ENCODE data around the gene GAB1.

GAB1 gene

GRCh38 chr4:143367863-143368262 is 31.2 kb downstream of the GAB1 start:
- no peak overlapping the region for H2AK5ac ChIP-seq (ENCODE audit: low read length, severe bottlenecking)
- no peak overlapping the region for H3K4me2 ChIP-seq (ENCODE audit: low read length, poor library complexity, severe bottlenecking)
- H3K4me3 ChIP-seq (ENCODE audit: insufficient read depth in 1 of 2, low read depth in 1 of 2, low read length in 2 of 2): no peak overlapping the region
- DNase-seq: no peak
- no peak overlapping the region for H2BK120ac ChIP-seq (ENCODE audit: low read depth, low read length)
- H2BK15ac ChIP-seq (ENCODE audit: low read depth, poor library complexity, severe bottlenecking): no peak overlapping the region
- H3K4me1 ChIP-seq (ENCODE audit: control insufficient read depth, insufficient read depth, low read depth, low read length): no peaks in the 10 kb centered on the region
- H3K27me3 ChIP-seq (ENCODE audit: control insufficient read depth in 1 of 2, insufficient read depth in 1 of 2, low read length in 2 of 2): no peaks in the 10 kb centered on the region
- peaks cover 21% of the 10 kb centered on the region for H3K79me1 ChIP-seq (replicated peaks; ENCODE audit: low read length, poor library complexity, severe bottlenecking)
- H3K9me3 ChIP-seq (ENCODE audit: control insufficient read depth, low read length): no peaks in the 10 kb centered on the region
- no peak overlapping the region for H3K18ac ChIP-seq (ENCODE audit: low read depth in 1 of 2, low read length in 2 of 2)
- no peaks in the 10 kb centered on the region for H3K36me3 ChIP-seq (ENCODE audit: control insufficient read depth in 1 of 2, insufficient read depth in 2 of 2, low read depth in 1 of 2, low read length in 2 of 2)
- H3K4ac ChIP-seq (ENCODE audit: low read depth in 1 of 2, low read length in 2 of 2): no peak overlapping the region
- no peak overlapping the region for H3K9ac ChIP-seq (ENCODE audit: low read length)
- H2BK12ac ChIP-seq (ENCODE audit: low read length in 2 of 2): no peak overlapping the region
- no peak overlapping the region for H2AFZ ChIP-seq (ENCODE audit: low read depth, low read length)
- H4K8ac ChIP-seq (ENCODE audit: low read length): no peak overlapping the region
- 97% methylated on average over 4 of the region's 5 CpGs for WGBS
- H3K23ac ChIP-seq (ENCODE audit: low read length in 2 of 2): no peak overlapping the region
- no peak overlapping the region for H4K91ac ChIP-seq (ENCODE audit: low read length)
- no peak overlapping the region for H3K14ac ChIP-seq (ENCODE audit: low read length in 2 of 2)
- H3K27ac ChIP-seq (ENCODE audit: low read length, poor library complexity, severe bottlenecking): no peak overlapping the region
- H2BK5ac ChIP-seq (ENCODE audit: low read depth, low read length, poor library complexity, severe bottlenecking): no peak overlapping the region

- peaks cover 26% of the 10 kb centered on the region for H3K79me1 ChIP-seq (replicated peaks; ENCODE audit: low read length, poor library complexity, severe bottlenecking)
- H3K4me1 ChIP-seq (ENCODE audit: control insufficient read depth, insufficient read depth, low read depth, low read length): peaks cover 2% of the 10 kb centered on the region
- no peak overlapping the region for H3K4ac ChIP-seq (ENCODE audit: low read depth in 1 of 2, low read length in 2 of 2)
- no peak overlapping the region for H4K8ac ChIP-seq (ENCODE audit: low read length)
- H3K36me3 ChIP-seq (ENCODE audit: control insufficient read depth in 1 of 2, insufficient read depth in 2 of 2, low read depth in 1 of 2, low read length in 2 of 2): no peaks in the 10 kb centered on the region
- H3K14ac ChIP-seq (ENCODE audit: low read length in 2 of 2): no peak overlapping the region
- no peak overlapping the region for H2BK5ac ChIP-seq (ENCODE audit: low read depth, low read length, poor library complexity, severe bottlenecking)
- H2AFZ ChIP-seq (ENCODE audit: low read depth, low read length): no peak overlapping the region
- H4K91ac ChIP-seq (ENCODE audit: low read length): no peak overlapping the region
- H3K4me2 ChIP-seq (ENCODE audit: low read length, poor library complexity, severe bottlenecking): no peak overlapping the region
- H2BK12ac ChIP-seq (ENCODE audit: low read length in 2 of 2): no peak overlapping the region
- no peak overlapping the region for H3K27ac ChIP-seq (ENCODE audit: low read length, poor library complexity, severe bottlenecking)
- H2BK120ac ChIP-seq (ENCODE audit: low read depth, low read length): no peak overlapping the region
- H3K23ac ChIP-seq (ENCODE audit: low read length in 2 of 2): no peak overlapping the region
- DNase-seq: no peak
- 99% methylated on average over 3 of the region's 3 CpGs for WGBS
- no peak overlapping the region for H3K9ac ChIP-seq (ENCODE audit: low read length)
- H3K4me3 ChIP-seq (ENCODE audit: insufficient read depth in 1 of 2, low read depth in 1 of 2, low read length in 2 of 2): no peak overlapping the region
- no peaks in the 10 kb centered on the region for H3K9me3 ChIP-seq (ENCODE audit: control insufficient read depth, low read length)
- no peak overlapping the region for H2AK5ac ChIP-seq (ENCODE audit: low read length, severe bottlenecking)
- H3K18ac ChIP-seq (ENCODE audit: low read depth in 1 of 2, low read length in 2 of 2): no peak overlapping the region
- no peaks in the 10 kb centered on the region for H3K27me3 ChIP-seq (ENCODE audit: control insufficient read depth in 1 of 2, insufficient read depth in 1 of 2, low read length in 2 of 2)
- no peak overlapping the region for H2BK15ac ChIP-seq (ENCODE audit: low read depth, poor library complexity, severe bottlenecking)
Measured at GRCh38 chr4:143369552-143369951, 32.9 kb downstream of the GAB1 start.

- Histone ChIP-seq H4K8ac (ENCODE audit: low read length) (no peak overlapping the region), H3K4me2 (ENCODE audit: low read length, poor library complexity, severe bottlenecking) (no peak overlapping the region), H3K79me1 (replicated peaks; ENCODE audit: low read length, poor library complexity, severe bottlenecking) (peaks cover 30% of the 10 kb centered on the region)
Measured at GRCh38 chr4:143372093-143372915, 35.6 kb downstream of the GAB1 start.

GRCh38 chr4:143374255-143374654 is 37.6 kb downstream of the GAB1 start:
- no peak overlapping the region for H2BK5ac ChIP-seq (ENCODE audit: low read depth, low read length, poor library complexity, severe bottlenecking)
- H3K4me2 ChIP-seq (ENCODE audit: low read length, poor library complexity, severe bottlenecking): no peak overlapping the region
- no peak overlapping the region for H2BK120ac ChIP-seq (ENCODE audit: low read depth, low read length)
- no peak overlapping the region for H3K14ac ChIP-seq (ENCODE audit: low read length in 2 of 2)
- no peak overlapping the region for H4K8ac ChIP-seq (ENCODE audit: low read length)
- H3K79me1 ChIP-seq (replicated peaks; ENCODE audit: low read length, poor library complexity, severe bottlenecking): peaks cover 30% of the 10 kb centered on the region
- H3K9me3 ChIP-seq (ENCODE audit: control insufficient read depth, low read length): no peaks in the 10 kb centered on the region
- H3K9ac ChIP-seq (ENCODE audit: low read length): no peak overlapping the region
- 93% methylated on average over 3 of the region's 3 CpGs for WGBS
- H3K36me3 ChIP-seq (ENCODE audit: control insufficient read depth in 1 of 2, insufficient read depth in 2 of 2, low read depth in 1 of 2, low read length in 2 of 2): no peaks in the 10 kb centered on the region
- no peak overlapping the region for H4K91ac ChIP-seq (ENCODE audit: low read length)
- no peak overlapping the region for H2BK12ac ChIP-seq (ENCODE audit: low read length in 2 of 2)
- H3K23ac ChIP-seq (ENCODE audit: low read length in 2 of 2): no peak overlapping the region
- H3K27ac ChIP-seq (ENCODE audit: low read length, poor library complexity, severe bottlenecking): no peak overlapping the region
- no peak overlapping the region for H3K4me3 ChIP-seq (ENCODE audit: insufficient read depth in 1 of 2, low read depth in 1 of 2, low read length in 2 of 2)
- H2BK15ac ChIP-seq (ENCODE audit: low read depth, poor library complexity, severe bottlenecking): no peak overlapping the region
- H2AFZ ChIP-seq (ENCODE audit: low read depth, low read length): no peak overlapping the region
- no peak overlapping the region for H2AK5ac ChIP-seq (ENCODE audit: low read length, severe bottlenecking)
- H3K18ac ChIP-seq (ENCODE audit: low read depth in 1 of 2, low read length in 2 of 2): no peak overlapping the region
- no peaks in the 10 kb centered on the region for H3K27me3 ChIP-seq (ENCODE audit: control insufficient read depth in 1 of 2, insufficient read depth in 1 of 2, low read length in 2 of 2)
- peaks cover 9% of the 10 kb centered on the region for H3K4me1 ChIP-seq (ENCODE audit: control insufficient read depth, insufficient read depth, low read depth, low read length)
- DNase-seq: no peak
- no peak overlapping the region for H3K4ac ChIP-seq (ENCODE audit: low read depth in 1 of 2, low read length in 2 of 2)

More at GRCh38 chr4:143372093-143372915, 35.6 kb downstream of the GAB1 start:
- 78% methylated on average over 1 of the region's 1 CpG for WGBS
- H3K23ac ChIP-seq (ENCODE audit: low read length in 2 of 2): no peak overlapping the region
- no peak overlapping the region for H3K18ac ChIP-seq (ENCODE audit: low read depth in 1 of 2, low read length in 2 of 2)
- peaks cover 7% of the 10 kb centered on the region for H3K4me1 ChIP-seq (ENCODE audit: control insufficient read depth, insufficient read depth, low read depth, low read length)
- H3K4me3 ChIP-seq (ENCODE audit: insufficient read depth in 1 of 2, low read depth in 1 of 2, low read length in 2 of 2): no peak overlapping the region
- H3K36me3 ChIP-seq (ENCODE audit: control insufficient read depth in 1 of 2, insufficient read depth in 2 of 2, low read depth in 1 of 2, low read length in 2 of 2): no peaks in the 10 kb centered on the region
- no peaks in the 10 kb centered on the region for H3K9me3 ChIP-seq (ENCODE audit: control insufficient read depth, low read length)
- H3K27ac ChIP-seq (ENCODE audit: low read length, poor library complexity, severe bottlenecking): no peak overlapping the region
- no peak overlapping the region for H2BK12ac ChIP-seq (ENCODE audit: low read length in 2 of 2)
- DNase-seq: no peak
- H2BK15ac ChIP-seq (ENCODE audit: low read depth, poor library complexity, severe bottlenecking): no peak overlapping the region
- no peak overlapping the region for H2BK120ac ChIP-seq (ENCODE audit: low read depth, low read length)
- H2AFZ ChIP-seq (ENCODE audit: low read depth, low read length): no peak overlapping the region
- no peak overlapping the region for H4K91ac ChIP-seq (ENCODE audit: low read length)
- H3K14ac ChIP-seq (ENCODE audit: low read length in 2 of 2): no peak overlapping the region
- no peak overlapping the region for H2BK5ac ChIP-seq (ENCODE audit: low read depth, low read length, poor library complexity, severe bottlenecking)
- no peak overlapping the region for H2AK5ac ChIP-seq (ENCODE audit: low read length, severe bottlenecking)
- no peak overlapping the region for H3K4ac ChIP-seq (ENCODE audit: low read depth in 1 of 2, low read length in 2 of 2)
- no peak overlapping the region for H3K9ac ChIP-seq (ENCODE audit: low read length)
- H3K27me3 ChIP-seq (ENCODE audit: control insufficient read depth in 1 of 2, insufficient read depth in 1 of 2, low read length in 2 of 2): no peaks in the 10 kb centered on the region

All from mesenchymal stem cell (in vitro differentiated cells and primary cell).